ENCODE results near the gene B3GNT2. TPM values are rescaled to one million over a fixed set of nuclear protein-coding genes. Genes with fewer than 3 reads are reported as not detected.

B3GNT2 gene
- total and polyA plus RNA-seq, 2 experiments from 2014 or later = 35.5 to 70.4 TPM

DNA sequence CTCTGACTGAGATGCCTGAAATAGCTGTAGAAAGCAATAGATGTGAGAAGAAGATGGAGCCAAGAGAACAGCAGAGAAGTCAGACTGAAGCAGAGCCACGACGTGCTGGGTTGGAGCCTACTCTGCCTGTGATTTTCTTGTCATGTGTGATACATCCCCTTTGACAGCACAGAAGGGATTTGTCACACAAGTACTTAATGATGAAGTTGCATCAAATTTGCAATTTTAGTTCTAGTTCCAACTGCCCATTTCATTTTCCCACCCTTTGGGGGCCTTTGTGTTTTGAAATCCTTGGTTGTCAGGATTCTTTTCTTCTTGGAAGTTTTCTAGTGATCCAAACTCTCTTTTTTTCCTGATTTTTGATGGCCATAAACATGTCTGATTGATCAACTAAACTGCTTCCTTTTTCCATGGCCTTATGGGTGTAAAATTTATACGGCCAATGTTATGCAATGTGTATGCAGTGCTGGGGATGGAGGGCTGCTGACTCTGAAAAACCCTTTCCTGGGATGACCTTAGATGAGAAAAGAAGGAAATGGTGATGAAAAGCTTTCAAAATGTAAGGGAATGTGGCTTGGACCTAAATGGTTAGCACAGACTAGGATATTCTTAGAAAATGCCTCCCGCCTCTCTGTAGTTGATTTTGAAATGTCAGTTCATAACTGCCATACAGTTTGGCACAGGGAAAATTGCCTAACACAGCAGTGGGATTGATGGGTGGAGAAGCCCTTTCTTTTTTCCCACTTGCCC is 9.6 kb upstream of the B3GNT2 start (continued):
- TF ChIP-seq, protein P1, sequence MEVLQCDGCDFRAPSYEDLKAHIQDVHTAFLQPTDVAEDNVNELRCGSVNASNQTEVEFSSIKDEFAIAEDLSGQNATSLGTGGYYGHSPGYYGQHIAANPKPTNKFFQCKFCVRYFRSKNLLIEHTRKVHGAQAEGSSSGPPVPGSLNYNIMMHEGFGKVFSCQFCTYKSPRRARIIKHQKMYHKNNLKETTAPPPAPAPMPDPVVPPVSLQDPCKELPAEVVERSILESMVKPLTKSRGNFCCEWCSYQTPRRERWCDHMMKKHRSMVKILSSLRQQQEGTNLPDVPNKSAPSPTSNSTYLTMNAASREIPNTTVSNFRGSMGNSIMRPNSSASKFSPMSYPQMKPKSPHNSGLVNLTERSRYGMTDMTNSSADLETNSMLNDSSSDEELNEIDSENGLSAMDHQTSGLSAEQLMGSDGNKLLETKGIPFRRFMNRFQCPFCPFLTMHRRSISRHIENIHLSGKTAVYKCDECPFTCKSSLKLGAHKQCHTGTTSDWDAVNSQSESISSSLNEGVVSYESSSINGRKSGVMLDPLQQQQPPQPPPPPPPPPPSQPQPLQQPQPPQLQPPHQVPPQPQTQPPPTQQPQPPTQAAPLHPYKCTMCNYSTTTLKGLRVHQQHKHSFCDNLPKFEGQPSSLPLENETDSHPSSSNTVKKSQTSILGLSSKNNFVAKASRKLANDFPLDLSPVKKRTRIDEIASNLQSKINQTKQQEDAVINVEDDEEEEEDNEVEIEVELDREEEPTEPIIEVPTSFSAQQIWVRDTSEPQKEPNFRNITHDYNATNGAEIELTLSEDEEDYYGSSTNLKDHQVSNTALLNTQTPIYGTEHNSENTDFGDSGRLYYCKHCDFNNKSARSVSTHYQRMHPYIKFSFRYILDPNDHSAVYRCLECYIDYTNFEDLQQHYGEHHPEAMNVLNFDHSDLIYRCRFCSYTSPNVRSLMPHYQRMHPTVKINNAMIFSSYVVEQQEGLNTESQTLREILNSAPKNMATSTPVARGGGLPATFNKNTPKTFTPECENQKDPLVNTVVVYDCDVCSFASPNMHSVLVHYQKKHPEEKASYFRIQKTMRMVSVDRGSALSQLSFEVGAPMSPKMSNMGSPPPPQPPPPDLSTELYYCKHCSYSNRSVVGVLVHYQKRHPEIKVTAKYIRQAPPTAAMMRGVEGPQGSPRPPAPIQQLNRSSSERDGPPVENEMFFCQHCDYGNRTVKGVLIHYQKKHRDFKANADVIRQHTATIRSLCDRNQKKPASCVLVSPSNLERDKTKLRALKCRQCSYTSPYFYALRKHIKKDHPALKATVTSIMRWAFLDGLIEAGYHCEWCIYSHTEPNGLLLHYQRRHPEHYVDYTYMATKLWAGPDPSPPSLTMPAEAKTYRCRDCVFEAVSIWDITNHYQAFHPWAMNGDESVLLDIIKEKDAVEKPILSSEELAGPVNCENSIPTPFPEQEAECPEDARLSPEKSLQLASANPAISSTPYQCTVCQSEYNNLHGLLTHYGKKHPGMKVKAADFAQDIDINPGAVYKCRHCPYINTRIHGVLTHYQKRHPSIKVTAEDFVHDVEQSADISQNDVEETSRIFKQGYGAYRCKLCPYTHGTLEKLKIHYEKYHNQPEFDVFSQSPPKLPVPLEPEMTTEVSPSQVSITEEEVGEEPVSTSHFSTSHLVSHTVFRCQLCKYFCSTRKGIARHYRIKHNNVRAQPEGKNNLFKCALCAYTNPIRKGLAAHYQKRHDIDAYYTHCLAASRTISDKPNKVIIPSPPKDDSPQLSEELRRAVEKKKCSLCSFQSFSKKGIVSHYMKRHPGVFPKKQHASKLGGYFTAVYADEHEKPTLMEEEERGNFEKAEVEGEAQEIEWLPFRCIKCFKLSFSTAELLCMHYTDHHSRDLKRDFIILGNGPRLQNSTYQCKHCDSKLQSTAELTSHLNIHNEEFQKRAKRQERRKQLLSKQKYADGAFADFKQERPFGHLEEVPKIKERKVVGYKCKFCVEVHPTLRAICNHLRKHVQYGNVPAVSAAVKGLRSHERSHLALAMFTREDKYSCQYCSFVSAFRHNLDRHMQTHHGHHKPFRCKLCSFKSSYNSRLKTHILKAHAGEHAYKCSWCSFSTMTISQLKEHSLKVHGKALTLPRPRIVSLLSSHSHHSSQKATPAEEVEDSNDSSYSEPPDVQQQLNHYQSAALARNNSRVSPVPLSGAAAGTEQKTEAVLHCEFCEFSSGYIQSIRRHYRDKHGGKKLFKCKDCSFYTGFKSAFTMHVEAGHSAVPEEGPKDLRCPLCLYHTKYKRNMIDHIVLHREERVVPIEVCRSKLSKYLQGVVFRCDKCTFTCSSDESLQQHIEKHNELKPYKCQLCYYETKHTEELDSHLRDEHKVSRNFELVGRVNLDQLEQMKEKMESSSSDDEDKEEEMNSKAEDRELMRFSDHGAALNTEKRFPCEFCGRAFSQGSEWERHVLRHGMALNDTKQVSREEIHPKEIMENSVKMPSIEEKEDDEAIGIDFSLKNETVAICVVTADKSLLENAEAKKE (CRISPR knock-in tag; IDR thresholded peaks at IDR 0.05) = no peak
- TF ChIP-seq CREB1 (CRISPR knock-in tag; IDR thresholded peaks at IDR 0.05; ENCODE audit: low read depth) (no peak), ZNF114 (CRISPR knock-in tag; IDR thresholded peaks at IDR 0.05) (no peak)
- TF ChIP-seq, protein P2, sequence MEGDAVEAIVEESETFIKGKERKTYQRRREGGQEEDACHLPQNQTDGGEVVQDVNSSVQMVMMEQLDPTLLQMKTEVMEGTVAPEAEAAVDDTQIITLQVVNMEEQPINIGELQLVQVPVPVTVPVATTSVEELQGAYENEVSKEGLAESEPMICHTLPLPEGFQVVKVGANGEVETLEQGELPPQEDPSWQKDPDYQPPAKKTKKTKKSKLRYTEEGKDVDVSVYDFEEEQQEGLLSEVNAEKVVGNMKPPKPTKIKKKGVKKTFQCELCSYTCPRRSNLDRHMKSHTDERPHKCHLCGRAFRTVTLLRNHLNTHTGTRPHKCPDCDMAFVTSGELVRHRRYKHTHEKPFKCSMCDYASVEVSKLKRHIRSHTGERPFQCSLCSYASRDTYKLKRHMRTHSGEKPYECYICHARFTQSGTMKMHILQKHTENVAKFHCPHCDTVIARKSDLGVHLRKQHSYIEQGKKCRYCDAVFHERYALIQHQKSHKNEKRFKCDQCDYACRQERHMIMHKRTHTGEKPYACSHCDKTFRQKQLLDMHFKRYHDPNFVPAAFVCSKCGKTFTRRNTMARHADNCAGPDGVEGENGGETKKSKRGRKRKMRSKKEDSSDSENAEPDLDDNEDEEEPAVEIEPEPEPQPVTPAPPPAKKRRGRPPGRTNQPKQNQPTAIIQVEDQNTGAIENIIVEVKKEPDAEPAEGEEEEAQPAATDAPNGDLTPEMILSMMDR (conservative IDR thresholded peaks at IDR 0.05; ENCODE audit: low read depth in 2 of 2) = no peak

DNA sequence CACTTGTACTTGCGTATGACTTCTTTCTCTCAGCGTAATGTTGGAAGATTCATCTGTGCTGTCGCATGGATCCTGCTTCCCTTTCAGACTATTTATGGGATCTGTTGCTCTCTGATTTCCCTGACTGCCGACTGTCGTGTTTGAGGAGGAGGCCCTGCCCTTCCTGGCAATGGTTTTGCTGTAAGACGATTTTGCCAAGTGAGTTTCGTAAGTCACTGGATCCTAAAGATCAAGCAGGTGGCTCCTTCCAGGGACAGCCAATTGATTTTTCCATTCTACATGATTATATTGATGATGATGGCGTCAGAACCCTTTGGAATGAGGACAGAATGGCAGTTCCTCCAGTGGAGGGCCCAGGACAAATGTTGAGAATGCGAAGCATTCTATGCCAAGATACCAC is 8.7 kb upstream of the B3GNT2 start:
- ATAC-seq (no peak), DNase-seq (ENCODE audit: low spot score) (no peak)
- Histone ChIP-seq H3K9me2 (ENCODE audit: insufficient read depth) (peaks cover 6% of the 10 kb centered on the region; the same call in 1 of the 2 replicates), H3K4me1 (ENCODE audit: insufficient read depth) (peaks cover under 1% of the 10 kb centered on the region; the same call in 1 of the 2 replicates), H3K4me2 (no peak overlapping the region), H3K79me2 (replicated peaks; ENCODE audit: insufficient read depth) (no peaks in the 10 kb centered on the region), H2AFZ (no peak overlapping the region), H3K27me3 (ENCODE audit: insufficient read depth) (no peaks in the 10 kb centered on the region), H3F3A (replicated peaks; ENCODE audit: low read depth) (no peaks in the 10 kb centered on the region), H3K4me3 (no peak overlapping the region), H4K20me1 (replicated peaks; ENCODE audit: insufficient read depth) (no peaks in the 10 kb centered on the region; the same call in 1 of the 2 replicates), H3K36me3 (ENCODE audit: insufficient read depth) (no peaks in the 10 kb centered on the region), H3K27ac (ENCODE audit: low read depth) (no peak overlapping the region)
- H3K36me3 Mint-ChIP-seq (ENCODE audit: low read depth) = peaks cover 6% of the 10 kb centered on the region; the same call in 1 of the 3 replicates
- H3K4me3 Mint-ChIP-seq = no peak overlapping the region
- H3K27me3 Mint-ChIP-seq (ENCODE audit: insufficient read depth, low read depth, poor library complexity) = peaks cover 6% of the 10 kb centered on the region
- peaks cover 6% of the 10 kb centered on the region; the same call in 2 of the 3 replicates for H3K9me3 Mint-ChIP-seq
- peaks cover 11% of the 10 kb centered on the region for H3K4me1 Mint-ChIP-seq
- no peak overlapping the region for H3K27ac Mint-ChIP-seq
- no peak for TF ChIP-seq NANOG (IDR thresholded peaks at IDR 0.05; ENCODE audit: borderline replicate concordance)
- TF ChIP-seq POLR2AphosphoS5 (IDR thresholded peaks at IDR 0.05; ENCODE audit: low read depth) = no peak
- no peak for TF ChIP-seq STAT1 (IDR thresholded peaks at IDR 0.05; ENCODE audit: unreplicated experiment)
- TF ChIP-seq ZNF114 (CRISPR knock-in tag; IDR thresholded peaks at IDR 0.05) = no peak
- no peak for TF ChIP-seq ZNF331 (CRISPR knock-in tag; IDR thresholded peaks at IDR 0.05; ENCODE audit: low read depth)
- no peak for TF ChIP-seq CREB1 (CRISPR knock-in tag; IDR thresholded peaks at IDR 0.05; ENCODE audit: low read depth)
- no peak for TF ChIP-seq EZH2 (IDR thresholded peaks at IDR 0.05; ENCODE audit: low read depth, unreplicated experiment)
- TF ChIP-seq JUNB (IDR thresholded peaks at IDR 0.05; ENCODE audit: unreplicated experiment) = no peak
